Pancreas (tissue), 10 donors: ENCODE data around the gene FOXO6. TPM values are rescaled to one million over a fixed set of nuclear protein-coding genes. Genes with fewer than 3 reads are reported as not detected.

Experiments
- ATAC-seq, 4 donors: fragments of 200-7000 bp; cut with Tn5 transposase; one replicate each; pipeline versions ENCODE4 v1.8.0 to v1.9.1; 2020; ENCODE audit warnings: mild to moderate bottlenecking in 4 of 4, moderate library complexity in 4 of 4
- DNase-seq, 6 donors: peaks; one replicate each; pipeline ENCODE4 v3.0.0-alpha.2; 2020
- FAIRE-seq: peaks from 2 replicates; lab custom pipeline; 2012; peaks lifted over from hg19 to GRCh38; lab: Jason Lieb, UNC
- H3K27ac ChIP-seq, 4 donors: fragments of 200-600 bp; sonication (generic); 1 replicate in 3 of 4; 2 replicates in 1 of 4; pipeline versions ENCODE4 v1.5.0 to v1.8.0; 2020
- H3K27me3 ChIP-seq, 4 donors: fragments of 200-600 bp; one replicate each; pipeline ENCODE4 v1.8.0; 2021
- H3K36me3 ChIP-seq, 3 donors: fragments of 200-600 bp; sonication (generic) in 1 of 3; one replicate each; pipeline versions ENCODE4 v1.5.0 to v1.8.0; 2020 to 2021
- H3K4me1 ChIP-seq, 3 donors: fragments of 200-600 bp; one replicate each; pipeline ENCODE4 v1.8.0; 2021
- H3K4me3 ChIP-seq, 4 donors: fragments of 200-600 bp; sonication (generic) in 2 of 4; one replicate each; pipeline versions ENCODE4 v1.5.0 to v1.8.0; 2020 to 2021
- H3K9me3 ChIP-seq, 4 donors: fragments of 200-600 bp; one replicate each; pipeline ENCODE4 v1.8.0; 2021
- WGBS, 2 donors: extraction: QIAGEN DNeasy Blood & Tissue Kit; methylation state at CpG; one replicate each; pipeline ENCODE4 v1.1.7; 2013; 5-methylcytosine and 5-hydroxymethylcytosine counted together
- intact Hi-C, 3 donors: fragments of 100-400 bp; cut with DNase I; formaldehyde crosslinking; loops; one replicate each; pipeline versions ENCODE4 v1.11.1 to v1.14.2; 2022
- polyA plus RNA-seq, 2 donors: library from polyadenylated mRNA; stranded (reverse); fragments of 200-250 nt; gene quantifications; one replicate each; pipeline ENCODE4 v1.2.3, GENCODE V29; 2013
- total RNA-seq, 6 donors: library from RNA; stranded (reverse); fragmentation: NEBNext Ultra II Directional in 4 of 6; extraction: Animal tissue kit (Norgen Biotek cat#: 25700) in 4 of 6; gene quantifications; one replicate each; pipeline versions ENCODE4 v1.2.1 to v1.2.4, GENCODE V29; 2021 to 2023
- TF ChIP-seq, protein P1 (sequence below), 4 donors: fragments of 200-600 bp; sonication (generic) in 3 of 4; IDR thresholded peaks; one replicate each; pipeline versions ENCODE4 v1.5.0 to v1.8.0; 2021; ENCODE audit warnings: antibody characterized with exemption in 4 of 4
- donor health status: healthy with polysubstance abuse.
- donor health status: DM: no; HTN: no; CAD: no; lungs with moderate emphysema.
- donor health status: DM: no; HTN: no; CAD: no.
- donor health status: control.
- donor health status: control.
- donor health status: Bipolar disorder and iron deficiency.
- donor health status: DM: yes; HTN: yes; CAD: no.
- donor health status: DM: no; HTN: no; CAD: no.
- donor health status: DM: no; HTN: no; CAD: no.
- donor health status: DM: yes; HTN: yes; CAD: no.

FOXO6 gene
- total and polyA plus RNA-seq, 8 donors, result 0.79 to 2.0 (median 1.2) TPM

GRCh38 chr1:41430069-41430468 is 68.8 kb downstream of the FOXO6 start:
- no peak overlapping the region for H3K27ac ChIP-seq
- TF ChIP-seq, protein P1, sequence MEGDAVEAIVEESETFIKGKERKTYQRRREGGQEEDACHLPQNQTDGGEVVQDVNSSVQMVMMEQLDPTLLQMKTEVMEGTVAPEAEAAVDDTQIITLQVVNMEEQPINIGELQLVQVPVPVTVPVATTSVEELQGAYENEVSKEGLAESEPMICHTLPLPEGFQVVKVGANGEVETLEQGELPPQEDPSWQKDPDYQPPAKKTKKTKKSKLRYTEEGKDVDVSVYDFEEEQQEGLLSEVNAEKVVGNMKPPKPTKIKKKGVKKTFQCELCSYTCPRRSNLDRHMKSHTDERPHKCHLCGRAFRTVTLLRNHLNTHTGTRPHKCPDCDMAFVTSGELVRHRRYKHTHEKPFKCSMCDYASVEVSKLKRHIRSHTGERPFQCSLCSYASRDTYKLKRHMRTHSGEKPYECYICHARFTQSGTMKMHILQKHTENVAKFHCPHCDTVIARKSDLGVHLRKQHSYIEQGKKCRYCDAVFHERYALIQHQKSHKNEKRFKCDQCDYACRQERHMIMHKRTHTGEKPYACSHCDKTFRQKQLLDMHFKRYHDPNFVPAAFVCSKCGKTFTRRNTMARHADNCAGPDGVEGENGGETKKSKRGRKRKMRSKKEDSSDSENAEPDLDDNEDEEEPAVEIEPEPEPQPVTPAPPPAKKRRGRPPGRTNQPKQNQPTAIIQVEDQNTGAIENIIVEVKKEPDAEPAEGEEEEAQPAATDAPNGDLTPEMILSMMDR (IDR thresholded peaks at IDR 0.05), result no peak
- peaks cover 9 to 18% (median 16%) of the 10 kb centered on the region in 3 donors for H3K4me1 ChIP-seq
- no peaks in the 10 kb centered on the region for H3K36me3 ChIP-seq
- WGBS, 2 donors, result 85 to 90% methylated on average over 4 of the region's 4 CpGs
- FAIRE-seq (no peak), ATAC-seq (no peak), DNase-seq (no peak)
- H3K9me3 ChIP-seq, result no peaks in the 10 kb centered on the region
- no peak overlapping the region for H3K4me3 ChIP-seq
- no peaks in the 10 kb centered on the region for H3K27me3 ChIP-seq
- intact Hi-C loops, result no loop called here

- no peaks in the 10 kb centered on the region for H3K9me3 ChIP-seq
- DNase-seq, result no peak
- H3K27ac ChIP-seq, result no peak overlapping the region
- peaks cover 9 to 18% (median 16%) of the 10 kb centered on the region in 3 donors for H3K4me1 ChIP-seq
- H3K36me3 ChIP-seq, result no peaks in the 10 kb centered on the region
- H3K4me3 ChIP-seq, result no peak overlapping the region
- no peaks in the 10 kb centered on the region for H3K27me3 ChIP-seq
- TF ChIP-seq, protein P1 (IDR thresholded peaks at IDR 0.05), result no peak
- 79 to 81% methylated on average over 4 of the region's 4 CpGs for WGBS, 2 donors
- ATAC-seq, result no peak
- FAIRE-seq, result no peak
- intact Hi-C loops, result no loop called here
Observed at GRCh38 chr1:41430582-41430981, 69.3 kb downstream of the FOXO6 start.

GRCh38 chr1:41431490-41432350 is 70.5 kb downstream of the FOXO6 start:
- TF ChIP-seq, protein P1 (IDR thresholded peaks at IDR 0.05), result no peak
- intact Hi-C loops, result no loop called here
- H3K4me3 ChIP-seq, result no peak overlapping the region
- H3K9me3 ChIP-seq, result no peaks in the 10 kb centered on the region
- H3K27ac ChIP-seq, result peak overlapping the region; percentile 52 to 83 (median 66)
- peak in 4 of 6 donors; percentile 24 to 80 (median 60) for DNase-seq
- no peak for FAIRE-seq
- peaks cover 9 to 18% (median 16%) of the 10 kb centered on the region in 3 donors for H3K4me1 ChIP-seq
- 57% methylated on average over 20 of the region's 20 CpGs for WGBS, 2 donors
- ATAC-seq, result peak; percentile 0 to 8 (median 3)
- H3K27me3 ChIP-seq, result no peaks in the 10 kb centered on the region
- H3K36me3 ChIP-seq, result no peaks in the 10 kb centered on the region

Other genes with a start within 250 kb of the FOXO6 start
- 10 to 100 TPM; 24.5 to 36.5 (median 26.7) TPM for gene SCMH1, start 119.1 kb upstream of the FOXO6 start, total RNA-seq
- gene SCMH1, start 119.1 kb upstream of the FOXO6 start, polyA plus RNA-seq, result 10 to 100 TPM; 33.4 to 41.9 TPM
- 1 to 10 TPM; 1.2 to 3.0 (median 1.6) TPM for gene EDN2, start 123.2 kb downstream of the FOXO6 start, total RNA-seq
- gene EDN2, start 123.2 kb downstream of the FOXO6 start, polyA plus RNA-seq, result 1 to 10 TPM; 2.9 to 8.3 TPM